Measurements from ENCODE around the gene ADAMTS2.

Gene ADAMTS2

GRCh38 chr5:179191506-179192184 is 153.6 kb downstream of the ADAMTS2 start:
- Mint-ChIP-seq H3K4me3 (no peak overlapping the region), H3K27me3 (no peaks in the 10 kb centered on the region), H3K9me3 (no peaks in the 10 kb centered on the region), H3K27ac (no peak overlapping the region), H3K4me1 (no peaks in the 10 kb centered on the region)
- DNase-seq (no peak), ATAC-seq (no peak)

GRCh38 chr5:179190851-179191505 is 154.3 kb downstream of the ADAMTS2 start:
- Mint-ChIP-seq H3K9me3 (no peaks in the 10 kb centered on the region), H3K4me1 (no peaks in the 10 kb centered on the region), H3K27ac (no peak overlapping the region), H3K4me3 (no peak overlapping the region), H3K27me3 (no peaks in the 10 kb centered on the region)
- ATAC-seq (no peak), DNase-seq (no peak)

GRCh38 chr5:179188636-179189035 is 156.6 kb downstream of the ADAMTS2 start:
- Mint-ChIP-seq H3K4me3 (no peak overlapping the region), H3K9me3 (no peaks in the 10 kb centered on the region), H3K27me3 (peaks cover 4% of the 10 kb centered on the region), H3K27ac (no peak overlapping the region), H3K4me1 (no peaks in the 10 kb centered on the region)
- ATAC-seq: no peak
- no peak for DNase-seq

GRCh38 chr5:179187681-179188575 is 157.3 kb downstream of the ADAMTS2 start:
- H3K27me3 Mint-ChIP-seq: peaks cover 11% of the 10 kb centered on the region

GRCh38 chr5:179187229-179187678 is 158.0 kb downstream of the ADAMTS2 start:
- no peak overlapping the region for H3K27ac Mint-ChIP-seq
- no peak overlapping the region for H3K4me3 Mint-ChIP-seq
- no peak for DNase-seq
- H3K9me3 Mint-ChIP-seq: no peaks in the 10 kb centered on the region
- H3K27me3 Mint-ChIP-seq: peaks cover 15% of the 10 kb centered on the region
- peaks cover 9% of the 10 kb centered on the region for H3K4me1 Mint-ChIP-seq
- no peak for ATAC-seq

More at GRCh38 chr5:179187681-179188575, 157.3 kb downstream of the ADAMTS2 start:
- no peaks in the 10 kb centered on the region for H3K9me3 Mint-ChIP-seq
- ATAC-seq (no peak), DNase-seq (no peak)
- H3K4me1 Mint-ChIP-seq: peaks cover 5% of the 10 kb centered on the region
- H3K4me3 Mint-ChIP-seq: no peak overlapping the region
- H3K27ac Mint-ChIP-seq: no peak overlapping the region

- DNase-seq (no peak), ATAC-seq (no peak)
- Mint-ChIP-seq H3K4me3 (no peak overlapping the region), H3K27ac (no peak overlapping the region), H3K4me1 (peaks cover 13% of the 10 kb centered on the region), H3K27me3 (peaks cover 19% of the 10 kb centered on the region), H3K9me3 (no peaks in the 10 kb centered on the region)
These were observed 158.5 kb downstream of the ADAMTS2 start for GRCh38 chr5:179186801-179187200.

- peaks cover 0 to under 1% of the 10 kb centered on the region in 2 donors for H3K9me3 Mint-ChIP-seq
- no peak overlapping the region for H3K4me3 Mint-ChIP-seq
- DNase-seq (no peak), ATAC-seq (no peak)
- peaks cover 19% of the 10 kb centered on the region for H3K4me1 Mint-ChIP-seq
- H3K27ac Mint-ChIP-seq: no peak overlapping the region
- peaks cover 21% of the 10 kb centered on the region for H3K27me3 Mint-ChIP-seq
These were observed 159.3 kb downstream of the ADAMTS2 start for GRCh38 chr5:179185941-179186411.

GRCh38 chr5:179185256-179185940 is 159.9 kb downstream of the ADAMTS2 start:
- Mint-ChIP-seq H3K27ac (no peak overlapping the region), H3K4me1 (peaks cover 25% of the 10 kb centered on the region), H3K4me3 (no peak overlapping the region), H3K27me3 (peaks cover 21% of the 10 kb centered on the region), H3K9me3 (peaks cover 0 to 6% of the 10 kb centered on the region in 2 donors)
- no peak for DNase-seq
- ATAC-seq: no peak

- H3K4me3 Mint-ChIP-seq: no peak overlapping the region
- peaks cover 27% of the 10 kb centered on the region for H3K4me1 Mint-ChIP-seq
- ATAC-seq (no peak), DNase-seq (no peak)
- peaks cover 21% of the 10 kb centered on the region for H3K27me3 Mint-ChIP-seq
- H3K9me3 Mint-ChIP-seq: peaks cover 0 to 13% of the 10 kb centered on the region in 2 donors
- no peak overlapping the region for H3K27ac Mint-ChIP-seq
These were observed 160.7 kb downstream of the ADAMTS2 start for GRCh38 chr5:179184521-179185050.

GRCh38 chr5:179183481-179183880 is 161.8 kb downstream of the ADAMTS2 start:
- Mint-ChIP-seq H3K4me3 (no peak overlapping the region), H3K9me3 (peaks cover 3 to 18% of the 10 kb centered on the region in 2 donors), H3K4me1 (peaks cover 27% of the 10 kb centered on the region), H3K27ac (peak overlapping the region in 1 of 2 donors; percentile 71), H3K27me3 (peaks cover 21% of the 10 kb centered on the region)
- no peak for DNase-seq
- no peak for ATAC-seq

- Mint-ChIP-seq H3K27me3 (peaks cover 21% of the 10 kb centered on the region), H3K27ac (no peak overlapping the region), H3K4me1 (peaks cover 27% of the 10 kb centered on the region), H3K4me3 (no peak overlapping the region), H3K9me3 (peaks cover 5 to 18% of the 10 kb centered on the region in 2 donors)
- no peak for ATAC-seq
- DNase-seq: no peak
These were observed 162.7 kb downstream of the ADAMTS2 start for GRCh38 chr5:179182601-179183000.

GRCh38 chr5:179181988-179182387 is 163.3 kb downstream of the ADAMTS2 start:
- DNase-seq: no peak
- no peak for ATAC-seq
- H3K9me3 Mint-ChIP-seq: peaks cover 5 to 18% of the 10 kb centered on the region in 2 donors
- peak overlapping the region in 1 of 2 donors; percentile 39 for H3K4me3 Mint-ChIP-seq
- peak overlapping the region in 1 of 2 donors; percentile 81 for H3K27ac Mint-ChIP-seq
- H3K27me3 Mint-ChIP-seq: peaks cover 21% of the 10 kb centered on the region
- peaks cover 27% of the 10 kb centered on the region for H3K4me1 Mint-ChIP-seq

GRCh38 chr5:179180921-179181645 is 164.2 kb downstream of the ADAMTS2 start:
- DNase-seq: no peak
- H3K4me1 Mint-ChIP-seq: peaks cover 27% of the 10 kb centered on the region
- no peak overlapping the region for H3K27ac Mint-ChIP-seq
- peaks cover 5 to 18% of the 10 kb centered on the region in 2 donors for H3K9me3 Mint-ChIP-seq
- no peak overlapping the region for H3K4me3 Mint-ChIP-seq
- ATAC-seq: no peak
- peaks cover 21% of the 10 kb centered on the region for H3K27me3 Mint-ChIP-seq

GRCh38 chr5:179180061-179180610 is 165.1 kb downstream of the ADAMTS2 start:
- H3K4me3 Mint-ChIP-seq: no peak overlapping the region
- no peak overlapping the region for H3K27ac Mint-ChIP-seq
- H3K9me3 Mint-ChIP-seq: peaks cover 5 to 18% of the 10 kb centered on the region in 2 donors
- peaks cover 21% of the 10 kb centered on the region for H3K27me3 Mint-ChIP-seq
- DNase-seq: no peak
- H3K4me1 Mint-ChIP-seq: peaks cover 27% of the 10 kb centered on the region
- ATAC-seq: no peak
